Cardiac muscle cell (in vitro differentiated cells and primary cell): ENCODE results near the gene PTK6. TPM values are rescaled to one million over a fixed set of nuclear protein-coding genes. Genes with fewer than 3 reads are reported as not detected.

Experiments used
- DNase-seq, 2 donors: peaks; one replicate each; pipeline versions ENCODE4 v3.0.0 to v3.0.0-alpha.2; 2010 to 2017; ENCODE audit warnings: low read depth in 1 of 2, low spot score in 1 of 2
- H3K27ac ChIP-seq: fragments of 200-600 bp; sonication (generic); 2 replicates; pipeline ENCODE4 v1.5.1; 2016
- H3K27me3 ChIP-seq: fragments of 200-600 bp; sonication (generic); 2 replicates; pipeline ENCODE4 v1.6.0; 2016; ENCODE audit warnings: control low read depth
- H3K36me3 ChIP-seq: fragments of 200-600 bp; sonication (generic); 2 replicates; pipeline ENCODE4 v1.5.1; 2016; ENCODE audit warnings: control low read depth
- H3K4me1 ChIP-seq: fragments of 200-600 bp; sonication (generic); 2 replicates; pipeline ENCODE4 v1.8.1; 2017; ENCODE audit warnings: low read depth, mild to moderate bottlenecking, mixed run types
- H3K4me3 ChIP-seq: fragments of 200-600 bp; sonication (generic); 2 replicates; pipeline ENCODE4 v1.5.1; 2016; ENCODE audit warnings: mild to moderate bottlenecking
- H3K9me3 ChIP-seq: fragments of 200-600 bp; sonication (generic); 2 replicates; pipeline ENCODE4 v1.5.1; 2017; ENCODE audit warnings: low read depth, mild to moderate bottlenecking, control low read depth
- polyA plus RNA-seq: library from polyadenylated mRNA; unstranded; fragments of >200 nt; fragmentation: Nextera tagmentation; extraction: Ambion mirVana; gene quantifications from 2 replicates; pipeline ENCODE4 v1.2.1, GENCODE V29; 2016
- total RNA-seq: library from RNA; depleted of rRNA; stranded (reverse); fragments of >200 nt; gene quantifications from 2 replicates; pipeline ENCODE4 v1.2.3, GENCODE V29; 2016
- TF ChIP-seq, protein P1 (sequence below): IDR thresholded peaks from 2 replicates; pipeline ENCODE4 v1.5.1; 2012; ENCODE audit warnings: low read depth, mild to moderate bottlenecking, low read length

Gene PTK6
- total and polyA plus RNA-seq, 2 experiments from 2014 or later: 0.38 TPM; not detected in 1

DNA sequence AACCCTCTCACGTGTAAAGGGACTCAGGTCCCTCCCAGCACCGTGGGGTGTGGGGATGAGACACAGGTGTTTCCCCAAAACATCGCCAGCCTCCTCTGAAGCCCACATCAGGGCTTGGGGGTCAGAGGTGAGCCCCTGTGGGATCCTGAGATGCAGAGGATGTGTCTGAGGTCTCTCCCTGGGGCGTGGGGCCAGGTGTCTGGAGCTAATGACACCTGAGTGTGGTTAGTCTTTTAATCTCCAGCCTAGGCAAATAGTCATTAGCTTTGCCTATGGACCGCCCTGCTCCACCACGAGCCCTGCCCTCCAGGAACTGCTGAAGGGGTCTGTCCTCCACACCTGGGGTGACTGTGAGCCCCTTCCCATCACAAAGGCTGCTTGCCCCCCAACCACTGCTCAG, 8.6 kb upstream of the PTK6 start:
- no peak overlapping the region for H3K27ac ChIP-seq
- no peaks in the 10 kb centered on the region for H3K27me3 ChIP-seq
- TF ChIP-seq, protein P1, sequence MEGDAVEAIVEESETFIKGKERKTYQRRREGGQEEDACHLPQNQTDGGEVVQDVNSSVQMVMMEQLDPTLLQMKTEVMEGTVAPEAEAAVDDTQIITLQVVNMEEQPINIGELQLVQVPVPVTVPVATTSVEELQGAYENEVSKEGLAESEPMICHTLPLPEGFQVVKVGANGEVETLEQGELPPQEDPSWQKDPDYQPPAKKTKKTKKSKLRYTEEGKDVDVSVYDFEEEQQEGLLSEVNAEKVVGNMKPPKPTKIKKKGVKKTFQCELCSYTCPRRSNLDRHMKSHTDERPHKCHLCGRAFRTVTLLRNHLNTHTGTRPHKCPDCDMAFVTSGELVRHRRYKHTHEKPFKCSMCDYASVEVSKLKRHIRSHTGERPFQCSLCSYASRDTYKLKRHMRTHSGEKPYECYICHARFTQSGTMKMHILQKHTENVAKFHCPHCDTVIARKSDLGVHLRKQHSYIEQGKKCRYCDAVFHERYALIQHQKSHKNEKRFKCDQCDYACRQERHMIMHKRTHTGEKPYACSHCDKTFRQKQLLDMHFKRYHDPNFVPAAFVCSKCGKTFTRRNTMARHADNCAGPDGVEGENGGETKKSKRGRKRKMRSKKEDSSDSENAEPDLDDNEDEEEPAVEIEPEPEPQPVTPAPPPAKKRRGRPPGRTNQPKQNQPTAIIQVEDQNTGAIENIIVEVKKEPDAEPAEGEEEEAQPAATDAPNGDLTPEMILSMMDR: no peak
- H3K36me3 ChIP-seq: no peaks in the 10 kb centered on the region
- no peaks in the 10 kb centered on the region for H3K9me3 ChIP-seq
- no peak for DNase-seq
- H3K4me1 ChIP-seq: no peaks in the 10 kb centered on the region
- H3K4me3 ChIP-seq: no peak overlapping the region

DNA sequence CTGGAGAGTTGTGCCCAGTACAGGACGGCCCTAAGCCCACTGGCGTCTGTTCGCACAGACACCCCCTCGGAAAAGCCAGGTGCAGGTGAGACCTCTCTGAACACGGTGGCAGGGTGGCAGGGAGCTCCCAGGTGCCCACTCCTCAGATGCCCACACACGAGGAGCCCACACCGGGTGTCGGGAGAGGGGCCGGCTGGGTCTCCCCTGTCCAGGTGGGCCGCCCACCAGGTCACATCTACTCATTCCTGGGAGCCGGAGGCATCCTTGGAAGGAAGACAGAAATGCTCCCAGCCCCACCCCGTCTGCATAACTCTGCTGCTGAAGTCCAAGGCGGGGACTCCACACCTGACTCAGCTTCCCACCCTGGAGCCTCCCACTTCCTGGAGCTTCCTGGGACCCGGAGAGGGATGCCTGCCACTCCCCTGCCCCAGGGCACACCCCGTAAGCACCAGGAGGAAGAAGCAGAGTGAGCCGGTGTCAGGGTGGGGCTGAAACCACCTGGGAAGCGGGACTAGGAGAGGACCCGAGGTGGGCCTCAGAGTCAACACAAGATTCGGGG, 7.9 kb upstream of the PTK6 start:
- no peak for DNase-seq
- no peaks in the 10 kb centered on the region for H3K36me3 ChIP-seq
- no peaks in the 10 kb centered on the region for H3K27me3 ChIP-seq
- no peak overlapping the region for H3K27ac ChIP-seq
- H3K4me1 ChIP-seq: no peaks in the 10 kb centered on the region
- no peaks in the 10 kb centered on the region for H3K9me3 ChIP-seq
- TF ChIP-seq, protein P1: no peak
- H3K4me3 ChIP-seq: no peak overlapping the region

DNA sequence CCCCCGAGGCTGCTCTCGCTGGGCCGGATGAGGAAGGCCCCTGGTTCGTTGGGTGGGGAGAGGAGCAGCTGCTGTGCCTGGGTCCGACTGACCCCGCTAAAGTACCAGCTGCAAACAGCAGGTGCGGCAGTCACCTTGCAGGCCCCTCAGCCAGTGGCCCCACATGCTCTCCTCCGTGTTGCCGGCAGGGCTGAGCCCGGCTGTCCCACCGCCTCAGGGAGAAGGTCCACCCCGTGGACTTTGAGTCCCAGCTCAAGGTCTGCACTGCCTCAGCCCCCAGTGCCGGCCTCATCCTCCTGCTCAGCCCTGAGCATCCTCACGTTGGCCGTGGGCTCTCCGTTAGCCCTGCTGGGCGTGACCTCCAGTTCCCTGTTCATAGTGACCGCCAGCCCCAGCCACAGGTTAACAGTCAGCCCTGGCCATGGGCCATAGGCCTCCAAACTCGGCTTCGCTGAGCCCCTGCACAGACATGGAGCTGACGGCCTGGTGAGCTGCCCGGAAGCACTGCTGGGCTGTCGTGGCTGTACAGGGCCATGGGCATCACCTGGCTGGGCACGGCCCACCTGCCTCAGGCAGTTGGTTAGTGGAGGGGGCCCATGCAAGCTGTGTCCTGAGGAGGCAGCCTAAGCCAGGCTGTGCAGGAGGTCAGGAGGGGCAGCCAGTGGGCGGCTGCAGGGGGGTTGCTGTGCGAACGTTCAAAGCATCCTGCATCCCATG, 7.2 kb upstream of the PTK6 start:
- no peaks in the 10 kb centered on the region for H3K4me1 ChIP-seq
- TF ChIP-seq, protein P1: no peak
- no peak overlapping the region for H3K27ac ChIP-seq
- no peak for DNase-seq
- no peaks in the 10 kb centered on the region for H3K9me3 ChIP-seq
- H3K4me3 ChIP-seq: no peak overlapping the region
- no peaks in the 10 kb centered on the region for H3K27me3 ChIP-seq
- no peaks in the 10 kb centered on the region for H3K36me3 ChIP-seq

DNA sequence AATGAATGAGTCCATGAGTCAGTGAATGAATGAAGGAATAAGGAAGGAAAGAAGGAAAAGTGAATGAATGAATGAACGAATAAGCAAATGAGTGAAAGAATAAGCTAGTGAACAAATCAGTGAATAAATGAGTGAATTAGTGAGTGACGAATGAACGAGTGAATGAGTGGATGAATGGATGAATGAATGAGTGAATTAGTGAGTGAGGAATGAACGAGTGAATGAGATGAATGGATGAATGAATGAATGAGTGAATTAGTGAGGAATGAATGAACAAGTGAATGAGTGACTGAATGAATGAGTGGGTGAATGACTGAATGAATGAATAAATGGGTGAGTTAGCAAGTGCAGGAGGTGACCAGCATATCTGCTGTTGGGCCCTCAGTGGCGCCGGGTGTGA, 6.6 kb upstream of the PTK6 start:
- no peaks in the 10 kb centered on the region for H3K9me3 ChIP-seq
- no peaks in the 10 kb centered on the region for H3K27me3 ChIP-seq
- no peaks in the 10 kb centered on the region for H3K36me3 ChIP-seq
- H3K27ac ChIP-seq: no peak overlapping the region
- no peak for DNase-seq
- H3K4me3 ChIP-seq: no peak overlapping the region
- no peaks in the 10 kb centered on the region for H3K4me1 ChIP-seq
- TF ChIP-seq, protein P1: no peak

DNA sequence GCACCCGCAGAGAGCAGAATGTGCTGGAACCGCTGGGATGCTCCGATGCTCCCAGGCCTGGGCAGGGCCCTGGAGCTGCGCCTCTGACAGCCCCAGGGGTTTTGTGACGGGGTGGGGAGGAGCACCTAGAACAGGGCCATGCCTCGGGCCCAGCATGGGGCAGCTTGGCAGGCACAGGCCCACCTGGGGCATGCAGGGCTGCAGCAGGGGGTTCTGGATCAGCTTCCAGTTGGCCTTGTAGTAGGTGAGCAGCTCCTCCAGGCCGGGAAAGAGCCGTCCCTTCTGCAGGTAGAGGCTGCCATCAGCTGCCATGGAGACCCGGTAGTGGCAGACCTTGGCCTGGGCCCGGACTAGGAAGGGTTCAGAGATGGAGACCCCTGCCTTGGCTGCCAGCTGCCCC, 6.0 kb upstream of the PTK6 start:
- Histone ChIP-seq H3K4me3 (no peak overlapping the region), H3K27me3 (no peaks in the 10 kb centered on the region), H3K9me3 (no peaks in the 10 kb centered on the region), H3K4me1 (no peaks in the 10 kb centered on the region), H3K27ac (no peak overlapping the region), H3K36me3 (no peaks in the 10 kb centered on the region)
- TF ChIP-seq, protein P1: no peak
- DNase-seq: no peak
